Endothelial cell of umbilical vein (primary cell): ENCODE data around the gene TMEM205.

Source experiments
- EZH2 ChIP-seq: IDR thresholded peaks from 2 replicates; pipeline ENCODE4 v1.6.1; 2012; ENCODE audit warnings: borderline replicate concordance, low read depth, mild to moderate bottlenecking, moderate library complexity, low read length, inconsistent platforms; ENCODE audit not compliant: severe bottlenecking
- MYC ChIP-seq: IDR thresholded peaks from one replicate; pipeline ENCODE4 v1.6.1; 2011; ENCODE audit warnings: mild to moderate bottlenecking, low read depth, low read length
- POLR2A ChIP-seq: IDR thresholded peaks from 2 replicates; pipeline ENCODE4 v1.6.1; 2012; ENCODE audit warnings: low read depth, mild to moderate bottlenecking, control low read depth, low read length
- TF ChIP-seq, protein P1 (sequence below), 2 donors: IDR thresholded peaks; 1 replicate in 1 of 2; 2 replicates in 1 of 2; pipeline ENCODE4 v1.5.1; 2011; ENCODE audit warnings: low read length in 2 of 2, mild to moderate bottlenecking in 2 of 2, moderate library complexity in 2 of 2, control low read depth in 1 of 2, inconsistent platforms in 1 of 2, low read depth in 1 of 2; ENCODE audit not compliant: insufficient read depth in 1 of 2; ENCODE audit errors: extremely low read depth in 1 of 2
- TF ChIP-seq, protein P2 (sequence below): IDR thresholded peaks from 2 replicates; pipeline ENCODE4 v1.6.1; 2011; ENCODE audit not compliant: insufficient read depth, insufficient read length

DNA sequence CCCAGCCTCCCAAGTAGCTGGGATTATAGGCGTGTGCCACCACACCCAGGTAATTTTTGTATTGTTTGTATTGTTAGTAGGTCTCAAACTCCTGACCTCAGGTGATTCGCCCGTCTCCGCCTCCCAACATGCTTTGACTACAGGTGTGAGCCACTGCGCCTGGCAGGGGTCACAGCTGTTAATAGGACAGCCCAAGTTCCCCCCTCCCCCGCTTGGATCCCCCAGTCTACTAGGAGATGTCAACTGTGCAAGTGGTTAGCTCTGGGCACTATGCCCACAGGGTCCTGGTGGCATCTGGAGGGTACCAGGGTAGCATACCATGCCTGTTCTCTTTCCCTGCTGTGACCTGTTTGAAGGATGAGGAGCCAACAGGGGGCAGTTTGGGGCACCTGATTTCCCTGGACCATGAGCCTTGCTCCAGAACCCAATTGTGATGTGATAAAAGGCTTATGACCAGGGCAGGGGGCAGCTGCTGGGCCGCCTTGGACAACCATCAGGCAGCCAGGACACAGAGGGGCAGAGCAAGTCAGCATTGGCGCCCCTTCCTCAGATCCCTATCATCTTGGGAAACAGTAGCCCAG, 50.3 kb downstream of the TMEM205 start, which contains the start of gene TSPAN16:
- TF ChIP-seq POLR2A (no peak), EZH2 (no peak), MYC (no peak)
- TF ChIP-seq, protein P1, sequence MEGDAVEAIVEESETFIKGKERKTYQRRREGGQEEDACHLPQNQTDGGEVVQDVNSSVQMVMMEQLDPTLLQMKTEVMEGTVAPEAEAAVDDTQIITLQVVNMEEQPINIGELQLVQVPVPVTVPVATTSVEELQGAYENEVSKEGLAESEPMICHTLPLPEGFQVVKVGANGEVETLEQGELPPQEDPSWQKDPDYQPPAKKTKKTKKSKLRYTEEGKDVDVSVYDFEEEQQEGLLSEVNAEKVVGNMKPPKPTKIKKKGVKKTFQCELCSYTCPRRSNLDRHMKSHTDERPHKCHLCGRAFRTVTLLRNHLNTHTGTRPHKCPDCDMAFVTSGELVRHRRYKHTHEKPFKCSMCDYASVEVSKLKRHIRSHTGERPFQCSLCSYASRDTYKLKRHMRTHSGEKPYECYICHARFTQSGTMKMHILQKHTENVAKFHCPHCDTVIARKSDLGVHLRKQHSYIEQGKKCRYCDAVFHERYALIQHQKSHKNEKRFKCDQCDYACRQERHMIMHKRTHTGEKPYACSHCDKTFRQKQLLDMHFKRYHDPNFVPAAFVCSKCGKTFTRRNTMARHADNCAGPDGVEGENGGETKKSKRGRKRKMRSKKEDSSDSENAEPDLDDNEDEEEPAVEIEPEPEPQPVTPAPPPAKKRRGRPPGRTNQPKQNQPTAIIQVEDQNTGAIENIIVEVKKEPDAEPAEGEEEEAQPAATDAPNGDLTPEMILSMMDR (IDR thresholded peaks at IDR 0.05; ENCODE audit: extremely low read depth in 1 of 2, insufficient read depth in 1 of 2, low read depth in 1 of 2, low read length in 2 of 2) = no peak
- TF ChIP-seq, protein P2, sequence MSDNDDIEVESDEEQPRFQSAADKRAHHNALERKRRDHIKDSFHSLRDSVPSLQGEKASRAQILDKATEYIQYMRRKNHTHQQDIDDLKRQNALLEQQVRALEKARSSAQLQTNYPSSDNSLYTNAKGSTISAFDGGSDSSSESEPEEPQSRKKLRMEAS = no peak
